OCI-LY3 (cell line): ENCODE data around the gene SPATA16.

Experiments used
- H2AFZ ChIP-seq: fragments of 200-600, 300-600 bp; shearing (Covaris generic); 2 replicates; pipeline ENCODE4 v1.6.0; 2014; ENCODE audit warnings: antibody characterized with exemption, low read depth, low read length
- H3K27ac ChIP-seq: fragments of 200-600, 300-600 bp; sonication (generic); 2 replicates; pipeline ENCODE4 v1.5.1; 2014; ENCODE audit warnings: mild to moderate bottlenecking, low read length, moderate library complexity, mixed read lengths
- H3K27me3 ChIP-seq: fragments of 200-600, 300-600 bp; sonication (generic); 2 replicates; pipeline ENCODE4 v1.6.1; 2014; ENCODE audit warnings: low read depth, low read length, mixed read lengths
- H3K36me3 ChIP-seq: fragments of 200-600, 300-600 bp; sonication (generic); replicated peaks from 2 replicates; pipeline ENCODE3; 2014; ENCODE audit warnings: low read depth, low read length, mixed read lengths
- H3K4me1 ChIP-seq: fragments of 300-600, 200-600 bp; sonication (generic); 2 replicates; pipeline ENCODE4 v1.6.1; 2014; ENCODE audit warnings: low read length, mixed read lengths
- H3K4me2 ChIP-seq: fragments of 200-600, 300-600 bp; sonication (generic); 2 replicates; pipeline ENCODE4 v1.6.1; 2014; ENCODE audit warnings: low read length, mixed read lengths
- H3K4me3 ChIP-seq: fragments of 300-600, 200-600 bp; sonication (generic); 2 replicates; pipeline ENCODE4 v1.5.1; 2014; ENCODE audit warnings: antibody characterized with exemption, mild to moderate bottlenecking, low read length, moderate library complexity
- H3K79me2 ChIP-seq: fragments of 300-600, 200-600 bp; shearing (Covaris generic); 2 replicates; pipeline ENCODE4 v1.6.1; 2014; ENCODE audit warnings: mild to moderate bottlenecking, low read length, mixed read lengths
- H3K9ac ChIP-seq: fragments of 300-600, 200-600 bp; shearing (Covaris generic); 2 replicates; pipeline ENCODE4 v1.6.0; 2014; ENCODE audit warnings: mild to moderate bottlenecking, low read length, moderate library complexity
- H3K9me3 ChIP-seq: fragments of 200-600, 300-600 bp; shearing (Covaris generic); 2 replicates; pipeline ENCODE4 v1.6.1; 2014; ENCODE audit warnings: low read length, mixed read lengths; ENCODE audit not compliant: insufficient read depth
- H4K20me1 ChIP-seq: fragments of 200-600, 300-600 bp; sonication (generic); 2 replicates; pipeline ENCODE4 v1.6.1; 2016; ENCODE audit warnings: low read length, mixed read lengths; ENCODE audit not compliant: insufficient read depth
- CTCF ChIP-seq: fragments of 200-600, 300-600 bp; sonication (generic); IDR thresholded peaks from 2 replicates; pipeline ENCODE4 v1.5.1; 2014; ENCODE audit warnings: antibody characterized with exemption, low read length, low read depth
- EZH2phosphoT487 ChIP-seq: fragments of 200-600 bp; shearing (Covaris generic); IDR thresholded peaks from 2 replicates; pipeline ENCODE4 v1.6.1; 2018; ENCODE audit warnings: antibody characterized with exemption, mixed run types, low read depth

Gene SPATA16

GRCh38 chr3:172977696-172978095, 163.3 kb downstream of the SPATA16 start:
- Histone ChIP-seq H4K20me1 (no peaks in the 10 kb centered on the region), H3K9me3 (no peaks in the 10 kb centered on the region), H3K4me3 (no peak overlapping the region), H3K4me1 (no peaks in the 10 kb centered on the region), H3K36me3 (no peaks in the 10 kb centered on the region), H2AFZ (no peak overlapping the region), H3K27ac (no peak overlapping the region), H3K27me3 (no peaks in the 10 kb centered on the region), H3K79me2 (no peaks in the 10 kb centered on the region), H3K4me2 (no peak overlapping the region), H3K9ac (no peak overlapping the region)
- TF ChIP-seq CTCF (no peak), EZH2phosphoT487 (no peak)

GRCh38 chr3:172974969-172975368, 166.1 kb downstream of the SPATA16 start:
- TF ChIP-seq CTCF (no peak), EZH2phosphoT487 (no peak)

DNA sequence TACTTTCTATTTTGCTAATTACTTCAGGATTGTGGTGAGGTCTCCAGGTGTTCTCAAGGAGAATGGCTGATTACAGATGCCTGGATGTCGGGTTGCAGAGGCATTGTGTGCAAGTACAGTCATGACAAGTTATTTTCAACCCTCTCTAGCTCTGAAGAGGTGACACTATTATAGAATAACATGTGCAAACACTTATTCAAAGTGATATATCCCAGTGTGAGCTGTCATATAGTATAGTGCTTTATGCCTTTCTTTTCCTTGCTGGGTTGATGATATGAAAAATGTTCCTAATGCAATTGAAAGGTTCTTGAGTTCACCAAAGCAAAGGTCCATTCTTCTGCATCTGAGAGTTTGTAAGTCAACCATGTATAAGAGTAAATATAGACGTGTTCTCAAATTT, 167.2 kb downstream of the SPATA16 start:
- H3K27ac ChIP-seq, result no peak overlapping the region
- no peak overlapping the region for H2AFZ ChIP-seq
- H4K20me1 ChIP-seq, result no peaks in the 10 kb centered on the region
- H3K27me3 ChIP-seq, result no peaks in the 10 kb centered on the region
- H3K9me3 ChIP-seq, result no peaks in the 10 kb centered on the region
- no peak overlapping the region for H3K9ac ChIP-seq
- no peak overlapping the region for H3K4me2 ChIP-seq
- no peaks in the 10 kb centered on the region for H3K4me1 ChIP-seq
- H3K36me3 ChIP-seq, result no peaks in the 10 kb centered on the region
- H3K4me3 ChIP-seq, result no peak overlapping the region
- TF ChIP-seq EZH2phosphoT487 (no peak), CTCF (no peak)
- no peaks in the 10 kb centered on the region for H3K79me2 ChIP-seq

More at GRCh38 chr3:172974969-172975368, 166.1 kb downstream of the SPATA16 start:
- Histone ChIP-seq H3K4me2 (no peak overlapping the region), H3K36me3 (no peaks in the 10 kb centered on the region), H3K27me3 (no peaks in the 10 kb centered on the region), H4K20me1 (no peaks in the 10 kb centered on the region), H3K9ac (no peak overlapping the region), H2AFZ (no peak overlapping the region), H3K79me2 (no peaks in the 10 kb centered on the region), H3K27ac (no peak overlapping the region), H3K9me3 (no peaks in the 10 kb centered on the region), H3K4me3 (no peak overlapping the region), H3K4me1 (no peaks in the 10 kb centered on the region)

DNA sequence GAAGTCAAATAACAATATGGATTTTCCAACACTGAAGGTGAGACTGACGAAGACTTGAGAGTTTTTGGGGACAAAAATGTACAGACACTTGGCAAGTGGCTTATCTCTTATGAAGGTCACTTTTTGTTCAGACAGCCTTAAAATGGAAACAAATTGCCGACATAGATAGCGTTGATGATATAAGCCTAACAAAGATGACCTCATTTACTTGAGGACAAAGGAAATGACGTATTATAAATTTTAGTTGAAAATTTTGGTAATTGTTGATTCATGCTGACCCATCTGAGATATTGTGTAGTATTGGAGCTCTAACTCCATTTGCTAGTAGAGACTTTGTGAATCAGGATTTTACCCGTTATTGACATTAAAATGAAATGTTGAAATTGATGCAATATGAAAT, 168.3 kb downstream of the SPATA16 start:
- H3K36me3 ChIP-seq, result no peaks in the 10 kb centered on the region
- no peak overlapping the region for H2AFZ ChIP-seq
- TF ChIP-seq EZH2phosphoT487, result no peak
- TF ChIP-seq CTCF, result no peak

More for the DNA sequence above, 168.3 kb downstream of the SPATA16 start:
- Histone ChIP-seq H3K4me1 (no peaks in the 10 kb centered on the region), H3K27ac (no peak overlapping the region), H3K79me2 (no peaks in the 10 kb centered on the region), H3K27me3 (no peaks in the 10 kb centered on the region), H3K4me3 (no peak overlapping the region), H4K20me1 (no peaks in the 10 kb centered on the region), H3K4me2 (no peak overlapping the region), H3K9me3 (no peaks in the 10 kb centered on the region), H3K9ac (no peak overlapping the region)
